ENCODE results near the gene LIPG.
"Not testable (repeated sequence)": the region's sequence is repeated elsewhere in the genome, so short reads cannot be mapped to it uniquely, and the experiment has no call there.

LIPG gene

GRCh38 chr18:49561289-49562193, at the start of gene LIPG:
Gene LIPG, plus strand, starts transcription at chr18:49562057. Its CDS starts 252 bp downstream, at chr18:49562309.
- peak; percentile 58 for DNase-seq

- not testable (repeated sequence) for DNase-seq
Measured at GRCh38 chr18:49512876-49513275, 49.0 kb upstream of the LIPG start.

- no peak for DNase-seq
Measured at GRCh38 chr18:49514577-49514976, 47.3 kb upstream of the LIPG start.

- DNase-seq, result not testable (repeated sequence)
Measured at GRCh38 chr18:49515003-49515402, 46.9 kb upstream of the LIPG start.

- DNase-seq, result no peak
Measured at GRCh38 chr18:49515516-49515915, 46.3 kb upstream of the LIPG start.

- no peak for DNase-seq
Measured at GRCh38 chr18:49517483-49517882, 44.4 kb upstream of the LIPG start.

- DNase-seq, result no peak
Measured at GRCh38 chr18:49519101-49519971, 42.5 kb upstream of the LIPG start.

- DNase-seq, result no peak
Measured at GRCh38 chr18:49520661-49521145, 41.2 kb upstream of the LIPG start.

GRCh38 chr18:49521216-49521835, 40.5 kb upstream of the LIPG start:
- DNase-seq, result peak; percentile 32

GRCh38 chr18:49523580-49524093, 38.2 kb upstream of the LIPG start:
- not testable (repeated sequence) for DNase-seq

GRCh38 chr18:49524349-49524748, 37.5 kb upstream of the LIPG start:
- no peak for DNase-seq

GRCh38 chr18:49524951-49525350, 36.9 kb upstream of the LIPG start:
- no peak for DNase-seq

- DNase-seq, result no peak
Measured at GRCh38 chr18:49525981-49526380, 35.9 kb upstream of the LIPG start.

- no peak for DNase-seq
Measured at GRCh38 chr18:49527631-49528327, 34.1 kb upstream of the LIPG start.

- DNase-seq, result no peak
Measured at GRCh38 chr18:49529596-49529995, 32.3 kb upstream of the LIPG start.

GRCh38 chr18:49531678-49532153, 30.1 kb upstream of the LIPG start:
- no peak for DNase-seq

GRCh38 chr18:49534846-49535601, 26.8 kb upstream of the LIPG start:
- DNase-seq, result no peak

- DNase-seq, result no peak
Measured at GRCh38 chr18:49537232-49537896, 24.5 kb upstream of the LIPG start.

- DNase-seq, result no peak
Measured at GRCh38 chr18:49544362-49544761, 17.5 kb upstream of the LIPG start.

GRCh38 chr18:49546278-49546677, 15.6 kb upstream of the LIPG start:
- DNase-seq, result no peak

All from left hindlimb (tissue), 1 donor.